ENCODE results near the gene TRAPPC11.

The TRAPPC11 gene

GRCh38 chr4:183639291-183639690 lies 19.8 kb upstream of the TRAPPC11 start:
- no peak for ATAC-seq
- TF ChIP-seq TOX (CRISPR knock-in tag; IDR thresholded peaks at IDR 0.05; ENCODE audit: borderline replicate concordance) (no peak), ISL1 (CRISPR knock-in tag; IDR thresholded peaks at IDR 0.05) (no peak), PPARA (CRISPR knock-in tag; IDR thresholded peaks at IDR 0.05; ENCODE audit: borderline replicate concordance) (no peak), OSR1 (CRISPR knock-in tag; IDR thresholded peaks at IDR 0.05) (no peak)

- no peak for TF ChIP-seq OSR1 (CRISPR knock-in tag; IDR thresholded peaks at IDR 0.05)
- TF ChIP-seq CSRNP3 (CRISPR knock-in tag; IDR thresholded peaks at IDR 0.05): no peak
- no peak for TF ChIP-seq ISL1 (CRISPR knock-in tag; IDR thresholded peaks at IDR 0.05)
- TF ChIP-seq ZNF70 (CRISPR knock-in tag; IDR thresholded peaks at IDR 0.05): no peak
- TF ChIP-seq PATZ1 (CRISPR knock-in tag; IDR thresholded peaks at IDR 0.05; ENCODE audit: borderline replicate concordance): no peak
- TF ChIP-seq SNAI2 (CRISPR knock-in tag; IDR thresholded peaks at IDR 0.05): no peak
- TF ChIP-seq PPARA (CRISPR knock-in tag; IDR thresholded peaks at IDR 0.05; ENCODE audit: borderline replicate concordance): no peak
- no peak for TF ChIP-seq CREB5 (CRISPR knock-in tag; IDR thresholded peaks at IDR 0.05; ENCODE audit: low read depth)
- ATAC-seq: no peak
These were observed 13.8 kb upstream of the TRAPPC11 start for GRCh38 chr4:183645326-183645725.

GRCh38 chr4:183657564-183657963 lies 1.5 kb upstream of the TRAPPC11 start:
- ATAC-seq: no peak
- TF ChIP-seq ZFP30 (CRISPR knock-in tag; IDR thresholded peaks at IDR 0.05) (no peak), ZC3H10 (CRISPR knock-in tag; IDR thresholded peaks at IDR 0.05) (no peak), RARB (CRISPR knock-in tag; IDR thresholded peaks at IDR 0.05) (no peak), CSDC2 (CRISPR knock-in tag; IDR thresholded peaks at IDR 0.05) (no peak), ESRRG (CRISPR knock-in tag; IDR thresholded peaks at IDR 0.05) (no peak), CREB5 (CRISPR knock-in tag; IDR thresholded peaks at IDR 0.05; ENCODE audit: low read depth) (no peak), ZNF8 (CRISPR knock-in tag; IDR thresholded peaks at IDR 0.05) (no peak), ZFP3 (CRISPR knock-in tag; IDR thresholded peaks at IDR 0.05) (no peak), PATZ1 (CRISPR knock-in tag; IDR thresholded peaks at IDR 0.05; ENCODE audit: borderline replicate concordance) (no peak), PPARA (CRISPR knock-in tag; IDR thresholded peaks at IDR 0.05; ENCODE audit: borderline replicate concordance) (no peak), CSRNP3 (CRISPR knock-in tag; IDR thresholded peaks at IDR 0.05) (no peak), OSR1 (CRISPR knock-in tag; IDR thresholded peaks at IDR 0.05) (no peak), TSHZ2 (CRISPR knock-in tag; IDR thresholded peaks at IDR 0.05) (no peak), BACH2 (CRISPR knock-in tag; IDR thresholded peaks at IDR 0.05; ENCODE audit: borderline replicate concordance) (no peak), TOX (CRISPR knock-in tag; IDR thresholded peaks at IDR 0.05; ENCODE audit: borderline replicate concordance) (no peak), ARNTL (CRISPR knock-in tag; IDR thresholded peaks at IDR 0.05; ENCODE audit: borderline replicate concordance, low read depth) (no peak), TCF4 (CRISPR knock-in tag; IDR thresholded peaks at IDR 0.05; ENCODE audit: borderline replicate concordance) (no peak)

Data from SK-N-SH treated with all-trans-retinoic acid at 6 μM for 48 hours (cell line).